C4-2B (cell line): ENCODE measurements around the gene NUDT22.

ENCODE experiments used
- H3K27ac ChIP-seq: fragments of 450-650 bp; 2 replicates; pipeline ENCODE4 v1.5.1; 2017
- ZFX ChIP-seq: fragments of 450-650 bp; IDR thresholded peaks from 2 replicates; pipeline ENCODE4 v1.6.1; 2017
- TF ChIP-seq, protein P1 (sequence below): fragments of 450-650 bp; conservative IDR thresholded peaks from 2 replicates; pipeline ENCODE4 v1.5.1; 2017; ENCODE audit warnings: mild to moderate bottlenecking

Gene NUDT22

GRCh38 chr11:64253481-64253880 lies 27.4 kb downstream of the NUDT22 start:
- no peak overlapping the region for H3K27ac ChIP-seq
- TF ChIP-seq, protein P1, sequence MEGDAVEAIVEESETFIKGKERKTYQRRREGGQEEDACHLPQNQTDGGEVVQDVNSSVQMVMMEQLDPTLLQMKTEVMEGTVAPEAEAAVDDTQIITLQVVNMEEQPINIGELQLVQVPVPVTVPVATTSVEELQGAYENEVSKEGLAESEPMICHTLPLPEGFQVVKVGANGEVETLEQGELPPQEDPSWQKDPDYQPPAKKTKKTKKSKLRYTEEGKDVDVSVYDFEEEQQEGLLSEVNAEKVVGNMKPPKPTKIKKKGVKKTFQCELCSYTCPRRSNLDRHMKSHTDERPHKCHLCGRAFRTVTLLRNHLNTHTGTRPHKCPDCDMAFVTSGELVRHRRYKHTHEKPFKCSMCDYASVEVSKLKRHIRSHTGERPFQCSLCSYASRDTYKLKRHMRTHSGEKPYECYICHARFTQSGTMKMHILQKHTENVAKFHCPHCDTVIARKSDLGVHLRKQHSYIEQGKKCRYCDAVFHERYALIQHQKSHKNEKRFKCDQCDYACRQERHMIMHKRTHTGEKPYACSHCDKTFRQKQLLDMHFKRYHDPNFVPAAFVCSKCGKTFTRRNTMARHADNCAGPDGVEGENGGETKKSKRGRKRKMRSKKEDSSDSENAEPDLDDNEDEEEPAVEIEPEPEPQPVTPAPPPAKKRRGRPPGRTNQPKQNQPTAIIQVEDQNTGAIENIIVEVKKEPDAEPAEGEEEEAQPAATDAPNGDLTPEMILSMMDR, result no peak
- no peak for TF ChIP-seq ZFX

DNA sequence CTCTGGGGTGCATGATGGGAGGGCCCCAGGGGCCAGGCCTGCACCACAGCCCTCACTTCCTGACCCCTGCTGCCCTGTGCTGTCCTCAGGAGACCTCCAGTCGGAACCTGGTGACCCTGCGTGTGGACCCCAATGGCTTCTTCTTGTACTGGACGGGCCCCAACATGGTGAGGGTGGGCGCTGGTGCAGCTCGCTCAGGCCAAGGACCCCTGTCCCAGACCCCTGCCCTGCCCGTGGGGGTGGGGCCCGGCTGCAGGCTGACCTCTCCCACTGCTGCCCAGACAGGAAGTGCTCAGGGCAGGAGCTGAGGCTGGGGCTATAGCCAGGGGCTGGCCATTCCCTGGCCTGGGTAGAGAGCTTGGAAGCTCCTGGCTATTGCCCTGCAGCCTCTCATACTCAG lies 28.3 kb downstream of the NUDT22 start:
- TF ChIP-seq, protein P1, result no peak
- TF ChIP-seq ZFX, result no peak
- no peak overlapping the region for H3K27ac ChIP-seq

DNA sequence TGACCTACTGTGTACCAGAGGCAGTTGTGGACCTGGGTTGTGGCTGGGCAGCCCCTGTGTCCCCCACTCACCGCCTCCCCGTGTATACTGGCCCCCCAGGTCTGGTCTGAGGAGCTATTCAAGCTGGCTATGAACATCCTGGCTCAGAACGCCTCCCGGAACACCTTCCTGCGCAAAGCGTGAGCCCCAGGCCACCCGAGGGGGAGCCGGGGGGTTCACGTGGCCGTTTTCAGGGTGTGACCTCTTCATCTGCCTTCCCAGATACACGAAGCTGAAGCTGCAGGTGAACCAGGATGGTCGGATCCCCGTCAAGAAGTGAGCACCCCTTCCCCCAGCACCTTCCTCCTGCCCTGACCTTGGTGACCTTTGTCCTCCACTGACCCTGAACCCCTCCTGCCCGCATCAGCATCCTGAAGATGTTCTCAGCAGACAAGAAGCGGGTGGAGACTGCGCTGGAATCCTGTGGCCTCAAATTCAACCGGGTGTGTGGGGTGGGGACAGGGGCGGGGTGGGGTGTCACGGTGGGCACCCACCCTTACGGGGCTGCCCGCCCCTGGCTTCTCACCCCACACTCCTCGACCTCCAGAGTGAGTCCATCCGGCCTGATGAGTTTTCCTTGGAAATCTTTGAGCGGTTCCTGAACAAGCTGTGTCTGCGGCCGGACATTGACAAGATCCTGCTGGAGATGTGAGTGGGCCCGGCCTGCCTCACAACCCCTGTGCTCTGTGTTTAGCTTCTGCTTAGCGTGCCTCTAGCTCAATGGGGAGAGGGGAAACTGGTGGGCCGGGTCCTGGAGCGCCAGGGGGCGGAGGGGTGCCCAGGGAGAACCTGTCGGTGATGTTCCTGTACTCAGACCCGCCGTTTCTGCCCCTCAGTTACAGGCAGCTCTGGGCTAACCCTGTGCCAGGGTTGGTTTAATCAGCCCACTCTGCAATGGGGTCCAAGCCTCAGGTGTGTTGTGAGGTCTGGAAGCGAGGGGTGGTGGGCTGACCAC lies 29.4 kb downstream of the NUDT22 start:
- H3K27ac ChIP-seq, result no peak overlapping the region
- no peak for TF ChIP-seq ZFX
- TF ChIP-seq, protein P1, result no peak

DNA sequence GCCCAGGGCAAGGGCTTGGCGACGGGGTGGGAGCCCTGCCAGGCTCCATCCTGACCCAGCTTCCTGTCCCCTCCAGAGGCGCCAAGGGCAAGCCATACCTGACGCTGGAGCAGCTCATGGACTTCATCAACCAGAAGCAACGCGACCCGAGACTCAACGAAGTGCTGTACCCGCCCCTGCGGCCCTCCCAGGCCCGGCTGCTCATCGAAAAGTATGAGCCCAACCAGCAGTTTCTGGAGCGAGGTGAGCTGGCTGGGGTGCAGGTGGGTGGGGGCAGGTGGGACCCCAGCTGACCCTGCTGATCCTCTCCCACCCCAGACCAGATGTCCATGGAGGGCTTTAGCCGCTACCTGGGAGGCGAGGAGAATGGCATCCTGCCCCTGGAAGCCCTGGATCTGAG lies 30.2 kb downstream of the NUDT22 start:
- no peak overlapping the region for H3K27ac ChIP-seq
- no peak for TF ChIP-seq ZFX
- TF ChIP-seq, protein P1, result no peak

DNA sequence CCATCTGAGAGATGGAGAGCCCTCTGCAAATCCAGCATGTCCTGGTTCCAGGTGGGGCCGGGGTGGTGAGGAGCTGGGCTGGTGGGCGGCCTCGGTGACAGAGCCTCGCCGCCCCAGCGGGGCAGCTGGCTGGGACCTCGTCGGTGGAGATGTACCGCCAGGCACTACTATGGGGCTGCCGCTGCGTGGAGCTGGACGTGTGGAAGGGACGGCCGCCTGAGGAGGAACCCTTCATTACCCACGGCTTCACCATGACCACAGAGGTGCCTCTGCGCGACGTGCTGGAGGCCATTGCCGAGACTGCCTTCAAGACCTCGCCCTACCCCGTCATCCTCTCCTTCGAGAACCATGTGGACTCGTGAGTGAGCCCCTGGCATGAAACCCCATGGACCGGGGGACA lies 32.3 kb downstream of the NUDT22 start:
- TF ChIP-seq, protein P1, result no peak
- TF ChIP-seq ZFX, result no peak
- H3K27ac ChIP-seq, result no peak overlapping the region

DNA sequence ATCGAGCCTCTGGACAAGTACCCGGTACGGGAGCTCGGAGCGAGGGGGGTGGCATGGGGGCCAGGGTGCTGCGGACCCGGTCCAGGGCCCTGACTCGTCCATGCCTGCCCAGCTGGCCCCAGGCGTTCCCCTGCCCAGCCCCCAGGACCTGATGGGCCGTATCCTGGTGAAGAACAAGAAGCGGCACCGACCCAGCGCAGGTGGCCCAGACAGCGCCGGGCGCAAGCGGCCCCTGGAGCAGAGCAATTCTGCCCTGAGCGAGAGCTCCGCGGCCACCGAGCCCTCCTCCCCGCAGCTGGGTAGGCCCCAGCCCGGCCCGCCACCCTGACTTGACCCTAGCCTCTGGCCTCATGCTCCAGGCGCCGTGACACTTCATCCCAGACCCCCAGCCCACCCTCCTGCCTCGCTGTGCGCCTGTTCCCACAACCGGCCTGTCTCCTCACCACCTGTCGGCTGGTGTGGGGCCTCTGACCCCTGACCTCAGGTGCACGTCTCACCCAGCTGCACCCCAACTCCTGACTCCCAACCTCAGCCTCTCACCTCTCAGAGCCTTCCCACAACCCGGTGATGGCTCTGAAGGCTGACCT lies 33.0 kb downstream of the NUDT22 start:
- no peak for TF ChIP-seq ZFX
- TF ChIP-seq, protein P1, result no peak
- no peak overlapping the region for H3K27ac ChIP-seq

GRCh38 chr11:64259533-64260067 lies 33.5 kb downstream of the NUDT22 start:
- no peak for TF ChIP-seq ZFX
- TF ChIP-seq, protein P1, result no peak
- no peak overlapping the region for H3K27ac ChIP-seq
